ENCODE data around the gene USHBP1.

DNA sequence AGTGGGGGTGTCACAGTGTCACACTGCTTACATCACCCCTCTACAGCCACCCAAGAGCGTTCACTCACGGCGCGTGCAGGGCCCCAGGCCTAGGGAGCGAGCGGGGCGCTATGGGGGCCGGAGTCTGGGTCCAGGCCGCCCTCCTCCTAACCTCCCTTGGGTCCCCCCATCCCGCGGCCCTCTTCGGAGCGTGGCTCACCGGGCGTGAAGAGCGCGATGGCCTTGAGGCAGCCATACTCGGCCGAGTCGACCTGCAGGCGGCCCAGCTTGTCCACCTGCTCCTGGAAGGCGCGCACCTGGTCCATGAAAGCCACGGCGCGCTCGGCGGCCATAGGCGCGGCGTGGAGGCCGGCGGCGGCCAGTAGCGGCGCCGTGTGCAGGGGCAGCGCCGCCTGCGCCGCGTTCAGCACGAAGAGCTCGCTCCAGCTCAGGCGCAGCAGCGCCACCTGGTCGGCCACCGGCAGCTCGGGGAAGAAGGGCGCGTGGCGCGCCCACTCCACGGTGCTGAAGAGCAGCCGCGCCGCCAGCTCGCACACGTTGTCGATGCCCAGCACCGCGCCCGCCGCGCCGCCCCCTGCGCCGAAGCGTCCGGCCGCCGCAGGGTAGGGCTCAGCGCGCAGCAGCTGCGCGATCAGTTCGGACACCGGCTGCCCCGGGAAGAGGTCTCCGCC, 29.1 kb downstream of the USHBP1 start:
- TF ChIP-seq, protein P1, sequence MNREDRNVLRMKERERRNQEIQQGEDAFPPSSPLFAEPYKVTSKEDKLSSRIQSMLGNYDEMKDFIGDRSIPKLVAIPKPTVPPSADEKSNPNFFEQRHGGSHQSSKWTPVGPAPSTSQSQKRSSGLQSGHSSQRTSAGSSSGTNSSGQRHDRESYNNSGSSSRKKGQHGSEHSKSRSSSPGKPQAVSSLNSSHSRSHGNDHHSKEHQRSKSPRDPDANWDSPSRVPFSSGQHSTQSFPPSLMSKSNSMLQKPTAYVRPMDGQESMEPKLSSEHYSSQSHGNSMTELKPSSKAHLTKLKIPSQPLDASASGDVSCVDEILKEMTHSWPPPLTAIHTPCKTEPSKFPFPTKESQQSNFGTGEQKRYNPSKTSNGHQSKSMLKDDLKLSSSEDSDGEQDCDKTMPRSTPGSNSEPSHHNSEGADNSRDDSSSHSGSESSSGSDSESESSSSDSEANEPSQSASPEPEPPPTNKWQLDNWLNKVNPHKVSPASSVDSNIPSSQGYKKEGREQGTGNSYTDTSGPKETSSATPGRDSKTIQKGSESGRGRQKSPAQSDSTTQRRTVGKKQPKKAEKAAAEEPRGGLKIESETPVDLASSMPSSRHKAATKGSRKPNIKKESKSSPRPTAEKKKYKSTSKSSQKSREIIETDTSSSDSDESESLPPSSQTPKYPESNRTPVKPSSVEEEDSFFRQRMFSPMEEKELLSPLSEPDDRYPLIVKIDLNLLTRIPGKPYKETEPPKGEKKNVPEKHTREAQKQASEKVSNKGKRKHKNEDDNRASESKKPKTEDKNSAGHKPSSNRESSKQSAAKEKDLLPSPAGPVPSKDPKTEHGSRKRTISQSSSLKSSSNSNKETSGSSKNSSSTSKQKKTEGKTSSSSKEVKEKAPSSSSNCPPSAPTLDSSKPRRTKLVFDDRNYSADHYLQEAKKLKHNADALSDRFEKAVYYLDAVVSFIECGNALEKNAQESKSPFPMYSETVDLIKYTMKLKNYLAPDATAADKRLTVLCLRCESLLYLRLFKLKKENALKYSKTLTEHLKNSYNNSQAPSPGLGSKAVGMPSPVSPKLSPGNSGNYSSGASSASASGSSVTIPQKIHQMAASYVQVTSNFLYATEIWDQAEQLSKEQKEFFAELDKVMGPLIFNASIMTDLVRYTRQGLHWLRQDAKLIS (CRISPR knock-in tag; IDR thresholded peaks at IDR 0.05; ENCODE audit: borderline replicate concordance): no peak
- TF ChIP-seq, protein P2, sequence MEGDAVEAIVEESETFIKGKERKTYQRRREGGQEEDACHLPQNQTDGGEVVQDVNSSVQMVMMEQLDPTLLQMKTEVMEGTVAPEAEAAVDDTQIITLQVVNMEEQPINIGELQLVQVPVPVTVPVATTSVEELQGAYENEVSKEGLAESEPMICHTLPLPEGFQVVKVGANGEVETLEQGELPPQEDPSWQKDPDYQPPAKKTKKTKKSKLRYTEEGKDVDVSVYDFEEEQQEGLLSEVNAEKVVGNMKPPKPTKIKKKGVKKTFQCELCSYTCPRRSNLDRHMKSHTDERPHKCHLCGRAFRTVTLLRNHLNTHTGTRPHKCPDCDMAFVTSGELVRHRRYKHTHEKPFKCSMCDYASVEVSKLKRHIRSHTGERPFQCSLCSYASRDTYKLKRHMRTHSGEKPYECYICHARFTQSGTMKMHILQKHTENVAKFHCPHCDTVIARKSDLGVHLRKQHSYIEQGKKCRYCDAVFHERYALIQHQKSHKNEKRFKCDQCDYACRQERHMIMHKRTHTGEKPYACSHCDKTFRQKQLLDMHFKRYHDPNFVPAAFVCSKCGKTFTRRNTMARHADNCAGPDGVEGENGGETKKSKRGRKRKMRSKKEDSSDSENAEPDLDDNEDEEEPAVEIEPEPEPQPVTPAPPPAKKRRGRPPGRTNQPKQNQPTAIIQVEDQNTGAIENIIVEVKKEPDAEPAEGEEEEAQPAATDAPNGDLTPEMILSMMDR (IDR thresholded peaks at IDR 0.05): no peak
- TF ChIP-seq, protein P3, sequence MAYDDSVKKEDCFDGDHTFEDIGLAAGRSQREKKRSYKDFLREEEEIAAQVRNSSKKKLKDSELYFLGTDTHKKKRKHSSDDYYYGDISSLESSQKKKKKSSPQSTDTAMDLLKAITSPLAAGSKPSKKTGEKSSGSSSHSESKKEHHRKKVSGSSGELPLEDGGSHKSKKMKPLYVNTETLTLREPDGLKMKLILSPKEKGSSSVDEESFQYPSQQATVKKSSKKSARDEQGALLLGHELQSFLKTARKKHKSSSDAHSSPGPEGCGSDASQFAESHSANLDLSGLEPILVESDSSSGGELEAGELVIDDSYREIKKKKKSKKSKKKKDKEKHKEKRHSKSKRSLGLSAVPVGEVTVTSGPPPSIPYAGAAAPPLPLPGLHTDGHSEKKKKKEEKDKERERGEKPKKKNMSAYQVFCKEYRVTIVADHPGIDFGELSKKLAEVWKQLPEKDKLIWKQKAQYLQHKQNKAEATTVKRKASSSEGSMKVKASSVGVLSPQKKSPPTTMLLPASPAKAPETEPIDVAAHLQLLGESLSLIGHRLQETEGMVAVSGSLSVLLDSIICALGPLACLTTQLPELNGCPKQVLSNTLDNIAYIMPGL (CRISPR knock-in tag; IDR thresholded peaks at IDR 0.05): peak; percentile 96; the same call in 1 of the 2 replicates
- TF ChIP-seq, protein P4, sequence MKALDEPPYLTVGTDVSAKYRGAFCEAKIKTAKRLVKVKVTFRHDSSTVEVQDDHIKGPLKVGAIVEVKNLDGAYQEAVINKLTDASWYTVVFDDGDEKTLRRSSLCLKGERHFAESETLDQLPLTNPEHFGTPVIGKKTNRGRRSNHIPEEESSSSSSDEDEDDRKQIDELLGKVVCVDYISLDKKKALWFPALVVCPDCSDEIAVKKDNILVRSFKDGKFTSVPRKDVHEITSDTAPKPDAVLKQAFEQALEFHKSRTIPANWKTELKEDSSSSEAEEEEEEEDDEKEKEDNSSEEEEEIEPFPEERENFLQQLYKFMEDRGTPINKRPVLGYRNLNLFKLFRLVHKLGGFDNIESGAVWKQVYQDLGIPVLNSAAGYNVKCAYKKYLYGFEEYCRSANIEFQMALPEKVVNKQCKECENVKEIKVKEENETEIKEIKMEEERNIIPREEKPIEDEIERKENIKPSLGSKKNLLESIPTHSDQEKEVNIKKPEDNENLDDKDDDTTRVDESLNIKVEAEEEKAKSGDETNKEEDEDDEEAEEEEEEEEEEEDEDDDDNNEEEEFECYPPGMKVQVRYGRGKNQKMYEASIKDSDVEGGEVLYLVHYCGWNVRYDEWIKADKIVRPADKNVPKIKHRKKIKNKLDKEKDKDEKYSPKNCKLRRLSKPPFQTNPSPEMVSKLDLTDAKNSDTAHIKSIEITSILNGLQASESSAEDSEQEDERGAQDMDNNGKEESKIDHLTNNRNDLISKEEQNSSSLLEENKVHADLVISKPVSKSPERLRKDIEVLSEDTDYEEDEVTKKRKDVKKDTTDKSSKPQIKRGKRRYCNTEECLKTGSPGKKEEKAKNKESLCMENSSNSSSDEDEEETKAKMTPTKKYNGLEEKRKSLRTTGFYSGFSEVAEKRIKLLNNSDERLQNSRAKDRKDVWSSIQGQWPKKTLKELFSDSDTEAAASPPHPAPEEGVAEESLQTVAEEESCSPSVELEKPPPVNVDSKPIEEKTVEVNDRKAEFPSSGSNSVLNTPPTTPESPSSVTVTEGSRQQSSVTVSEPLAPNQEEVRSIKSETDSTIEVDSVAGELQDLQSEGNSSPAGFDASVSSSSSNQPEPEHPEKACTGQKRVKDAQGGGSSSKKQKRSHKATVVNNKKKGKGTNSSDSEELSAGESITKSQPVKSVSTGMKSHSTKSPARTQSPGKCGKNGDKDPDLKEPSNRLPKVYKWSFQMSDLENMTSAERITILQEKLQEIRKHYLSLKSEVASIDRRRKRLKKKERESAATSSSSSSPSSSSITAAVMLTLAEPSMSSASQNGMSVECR (CRISPR knock-in tag; IDR thresholded peaks at IDR 0.05; ENCODE audit: borderline replicate concordance): peak; percentile 51; the same call in 1 of the 2 replicates
- TF ChIP-seq, protein P5, sequence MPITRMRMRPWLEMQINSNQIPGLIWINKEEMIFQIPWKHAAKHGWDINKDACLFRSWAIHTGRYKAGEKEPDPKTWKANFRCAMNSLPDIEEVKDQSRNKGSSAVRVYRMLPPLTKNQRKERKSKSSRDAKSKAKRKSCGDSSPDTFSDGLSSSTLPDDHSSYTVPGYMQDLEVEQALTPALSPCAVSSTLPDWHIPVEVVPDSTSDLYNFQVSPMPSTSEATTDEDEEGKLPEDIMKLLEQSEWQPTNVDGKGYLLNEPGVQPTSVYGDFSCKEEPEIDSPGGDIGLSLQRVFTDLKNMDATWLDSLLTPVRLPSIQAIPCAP (CRISPR knock-in tag; IDR thresholded peaks at IDR 0.05): no peak

Data from WTC11 (cell line).